ENCODE data around the gene CCDC61. TPM values are rescaled to one million over a fixed set of nuclear protein-coding genes. Genes with fewer than 3 reads are reported as not detected.

The CCDC61 gene
- total RNA-seq, 2 donors from 2014 or later = 7.8 to 14.5 TPM

GRCh38 chr19:46058778-46059177, 63.5 kb downstream of the CCDC61 start:
- WGBS, 2 donors = 80 to 87% methylated on average over 3 of the region's 3 CpGs
- no peak for DNase-seq
- Histone ChIP-seq H3K4me3 (no peak overlapping the region), H3K36me3 (replicated peaks in 1 of 2; ENCODE audit: insufficient read depth in 1 of 2, low read depth in 2 of 2) (no peaks in the 10 kb centered on the region), H3K4me1 (no peaks in the 10 kb centered on the region), H3K27me3 (no peaks in the 10 kb centered on the region), H3K9me3 (peaks cover 0 to 3% (median 0%) of the 10 kb centered on the region in 3 donors), H3K27ac (no peak overlapping the region)
- intact Hi-C loops (cut with DNase I) = no loop called here
- no peak for ATAC-seq
- TF ChIP-seq CTCF (IDR thresholded peaks at IDR 0.05) (no peak), POLR2A (IDR thresholded peaks at IDR 0.05) (no peak)

GRCh38 chr19:46060012-46060411, 64.7 kb downstream of the CCDC61 start:
- Histone ChIP-seq H3K4me3 (no peak overlapping the region), H3K27ac (no peak overlapping the region), H3K9me3 (peaks cover 0 to 3% (median 0%) of the 10 kb centered on the region in 3 donors), H3K27me3 (no peaks in the 10 kb centered on the region), H3K4me1 (no peaks in the 10 kb centered on the region), H3K36me3 (replicated peaks in 1 of 2; ENCODE audit: insufficient read depth in 1 of 2, low read depth in 2 of 2) (no peaks in the 10 kb centered on the region)
- no peak for ATAC-seq
- TF ChIP-seq CTCF (IDR thresholded peaks at IDR 0.05) (no peak), POLR2A (IDR thresholded peaks at IDR 0.05) (no peak)
- no peak for DNase-seq
- WGBS, 2 donors = 58 to 85% methylated on average over 2 of the region's 2 CpGs
- intact Hi-C loops (cut with DNase I) = no loop called here

GRCh38 chr19:46063201-46063600, 67.9 kb downstream of the CCDC61 start:
- Histone ChIP-seq H3K4me3 (no peak overlapping the region), H3K27me3 (no peaks in the 10 kb centered on the region), H3K4me1 (no peaks in the 10 kb centered on the region), H3K9me3 (peaks cover 0 to 3% (median 0%) of the 10 kb centered on the region in 3 donors), H3K36me3 (replicated peaks in 1 of 2; ENCODE audit: insufficient read depth in 1 of 2, low read depth in 2 of 2) (no peaks in the 10 kb centered on the region), H3K27ac (no peak overlapping the region)
- DNase-seq (no peak), ATAC-seq (no peak)
- intact Hi-C loops (cut with DNase I) = no loop called here
- TF ChIP-seq CTCF (IDR thresholded peaks at IDR 0.05) = no peak
- TF ChIP-seq POLR2A (IDR thresholded peaks at IDR 0.05) = no peak
- WGBS, 2 donors = 62 to 73% methylated on average over 3 of the region's 3 CpGs

GRCh38 chr19:46065486-46066071, 70.3 kb downstream of the CCDC61 start:
- intact Hi-C loops (cut with DNase I) = no loop called here
- no peaks in the 10 kb centered on the region for H3K4me1 ChIP-seq
- peaks cover 0 to 3% (median 0%) of the 10 kb centered on the region in 3 donors for H3K9me3 ChIP-seq
- H3K4me3 ChIP-seq = no peak overlapping the region
- no peak overlapping the region for H3K27ac ChIP-seq
- DNase-seq = no peak
- ATAC-seq = no peak
- no peak for TF ChIP-seq POLR2A (IDR thresholded peaks at IDR 0.05)
- no peak for TF ChIP-seq CTCF (IDR thresholded peaks at IDR 0.05)
- H3K27me3 ChIP-seq = no peaks in the 10 kb centered on the region
- no peaks in the 10 kb centered on the region for H3K36me3 ChIP-seq (replicated peaks in 1 of 2; ENCODE audit: insufficient read depth in 1 of 2, low read depth in 2 of 2)
- WGBS, 2 donors = 56 to 61% methylated on average over 7 of the region's 7 CpGs

GRCh38 chr19:46066471-46066870, 71.2 kb downstream of the CCDC61 start:
- Histone ChIP-seq H3K27ac (no peak overlapping the region), H3K27me3 (no peaks in the 10 kb centered on the region), H3K36me3 (replicated peaks in 1 of 2; ENCODE audit: insufficient read depth in 1 of 2, low read depth in 2 of 2) (no peaks in the 10 kb centered on the region), H3K4me3 (no peak overlapping the region), H3K9me3 (peaks cover 0 to 2% (median 0%) of the 10 kb centered on the region in 3 donors), H3K4me1 (no peaks in the 10 kb centered on the region)
- 62 to 75% methylated on average over 1 of the region's 1 CpG for WGBS, 2 donors
- TF ChIP-seq POLR2A (IDR thresholded peaks at IDR 0.05) (no peak), CTCF (IDR thresholded peaks at IDR 0.05) (no peak)
- no peak for DNase-seq
- intact Hi-C loops (cut with DNase I) = no loop called here
- no peak for ATAC-seq

Measured in body of pancreas (tissue), 4 donors.